GM23338 (cell line): ENCODE results near the gene GOLGA6L9. TPM values are rescaled to one million over a fixed set of nuclear protein-coding genes. Genes with fewer than 3 reads are reported as not detected.
"Not testable (repeated sequence)": the region's sequence is repeated elsewhere in the genome, so short reads cannot be mapped to it uniquely, and the experiment has no call there.

ENCODE experiments used
- ATAC-seq: fragments of 200-7000 bp; cut with Tn5 transposase; 3 replicates; pipeline ENCODE4 v1.9.1; 2020
- DNase-seq: peaks from one replicate; pipeline ENCODE4 v3.0.0-alpha.2; 2015; ENCODE audit warnings: low spot score
- H2AFZ ChIP-seq: fragments of 200-600 bp; sonication (generic); 2 replicates; pipeline ENCODE4 v1.8.0; 2016; ENCODE audit warnings: antibody characterized with exemption, mild to moderate bottlenecking, moderate library complexity
- H3F3A ChIP-seq: fragments of 200-600 bp; sonication (generic); replicated peaks from 2 replicates; pipeline ENCODE4 v1.8.0; 2017; ENCODE audit warnings: antibody characterized with exemption, mixed run types, low read depth
- H3K27ac ChIP-seq: fragments of 200-600 bp; sonication (generic); 2 replicates; pipeline ENCODE4 v1.6.1; 2016; ENCODE audit warnings: low read depth
- H3K27me3 ChIP-seq: fragments of 200-600 bp; sonication (generic); 2 replicates; pipeline ENCODE4 v1.8.0; 2016; ENCODE audit warnings: mild to moderate bottlenecking, mixed run types, moderate library complexity; ENCODE audit not compliant: insufficient read depth
- H3K36me3 ChIP-seq: fragments of 200-600 bp; sonication (generic); 2 replicates; pipeline ENCODE4 v1.8.0; 2016; ENCODE audit warnings: mild to moderate bottlenecking; ENCODE audit not compliant: insufficient read depth
- H3K4me1 ChIP-seq: fragments of 200-600 bp; sonication (generic); 2 replicates; pipeline ENCODE4 v1.8.0; 2016; ENCODE audit warnings: mild to moderate bottlenecking, moderate library complexity; ENCODE audit not compliant: insufficient read depth
- H3K4me2 ChIP-seq: fragments of 200-600 bp; sonication (generic); 2 replicates; pipeline ENCODE4 v1.7.1; 2017; ENCODE audit warnings: mixed run types
- H3K4me3 ChIP-seq: fragments of 200-600 bp; sonication (generic); 2 replicates; pipeline ENCODE4 v1.6.1; 2016; ENCODE audit warnings: mixed run types
- H3K79me2 ChIP-seq: fragments of 200-600 bp; sonication (generic); replicated peaks from 2 replicates; pipeline ENCODE4 v1.8.0; 2017; ENCODE audit warnings: mild to moderate bottlenecking; ENCODE audit not compliant: insufficient read depth
- H3K9me2 ChIP-seq: fragments of 200-600 bp; sonication (generic); 2 replicates; pipeline ENCODE4 v1.8.0; 2017; ENCODE audit not compliant: insufficient read depth
- H4K20me1 ChIP-seq: fragments of 200-600 bp; sonication (generic); replicated peaks from 2 replicates; pipeline ENCODE4 v1.8.0; 2017; ENCODE audit warnings: mild to moderate bottlenecking; ENCODE audit not compliant: insufficient read depth
- H3K27ac Mint-ChIP-seq: 2 replicates; pipeline ENCODE4 v1.8.0; 2020; ENCODE audit warnings: inconsistent platforms, mild to moderate bottlenecking, moderate library complexity, mixed read lengths
- H3K27me3 Mint-ChIP-seq: 3 replicates; pipeline ENCODE4 v1.8.0; 2022; ENCODE audit warnings: low read depth, mild to moderate bottlenecking, moderate library complexity, mixed read lengths, inconsistent platforms; ENCODE audit not compliant: insufficient read depth, poor library complexity
- H3K36me3 Mint-ChIP-seq: 3 replicates; pipeline ENCODE4 v1.8.0; 2021; ENCODE audit warnings: low read depth, mild to moderate bottlenecking, inconsistent platforms, moderate library complexity, mixed read lengths
- H3K4me1 Mint-ChIP-seq: 3 replicates; pipeline ENCODE4 v1.8.0; 2020; ENCODE audit warnings: mild to moderate bottlenecking, inconsistent platforms, mixed read lengths
- H3K4me3 Mint-ChIP-seq: 3 replicates; pipeline ENCODE4 v1.8.0; 2021; ENCODE audit warnings: moderate library complexity, mild to moderate bottlenecking, inconsistent platforms, mixed read lengths
- H3K9me3 Mint-ChIP-seq: 3 replicates; pipeline ENCODE4 v1.8.0; 2020; ENCODE audit warnings: moderate library complexity, mild to moderate bottlenecking, inconsistent platforms, mixed read lengths
- CTCF ChIP-seq, 2 experiments: fragments of 200-600 bp in 1 of 2; sonication (generic) in 1 of 2; conservative IDR thresholded peaks; 2 replicates each; pipeline versions ENCODE4 v1.5.1 to v1.6.1; 2016 to 2017; ENCODE audit warnings: antibody characterized with exemption in 2 of 2, low read depth in 2 of 2, mild to moderate bottlenecking in 2 of 2, moderate library complexity in 1 of 2
- polyA plus RNA-seq: library from polyadenylated mRNA; unstranded; fragments of >200 nt; fragmentation: Nextera tagmentation; extraction: Ambion mirVana; gene quantifications from 2 replicates; pipeline ENCODE4 v1.2.1, GENCODE V29; 2016
- total RNA-seq: library from RNA; depleted of rRNA; stranded (reverse); fragments of >200 nt; shearing (Covaris generic); gene quantifications from 2 replicates; pipeline ENCODE4 v1.2.3, GENCODE V29; 2014

GOLGA6L9 gene
- total and polyA plus RNA-seq, 2 experiments from 2014 or later, result 11.0 to 12.7 TPM

- H3K4me1 Mint-ChIP-seq, H3K9me3 Mint-ChIP-seq, ATAC-seq, H3K27me3 ChIP-seq, H3K27ac Mint-ChIP-seq, H3K36me3 Mint-ChIP-seq, H2AFZ ChIP-seq, H3K27me3 Mint-ChIP-seq, H3K36me3 ChIP-seq, H3K4me3 Mint-ChIP-seq, H3K4me3 ChIP-seq, H3K9me2 ChIP-seq, H3K79me2 ChIP-seq, H3K4me1 ChIP-seq, DNase-seq, H3K4me2 ChIP-seq, H3F3A ChIP-seq, H4K20me1 ChIP-seq, H3K27ac ChIP-seq: not testable (repeated sequence)
These were observed 2.5 kb upstream of the GOLGA6L9 start for GRCh38 chr15:82427117-82427516.

- H3K9me3 Mint-ChIP-seq, H3F3A ChIP-seq, H3K27ac Mint-ChIP-seq, DNase-seq, H3K4me1 ChIP-seq, H3K36me3 ChIP-seq, ATAC-seq, H3K27me3 Mint-ChIP-seq, H3K9me2 ChIP-seq, H2AFZ ChIP-seq, H3K4me1 Mint-ChIP-seq, H3K27ac ChIP-seq, H3K36me3 Mint-ChIP-seq, H3K27me3 ChIP-seq, H4K20me1 ChIP-seq, H3K79me2 ChIP-seq: not testable (repeated sequence)
- peak overlapping the region; percentile 40; the same call in 2 of the 3 replicates for H3K4me3 Mint-ChIP-seq
- TF ChIP-seq CTCF (conservative IDR thresholded peaks at IDR 0.05; ENCODE audit: low read depth in 2 of 2), result peak; percentile 32 to 37
- peak overlapping the region; percentile 55; the same call in 1 of the 2 replicates for H3K4me2 ChIP-seq
- peak overlapping the region; percentile 49 for H3K4me3 ChIP-seq
These were observed 15.8 kb downstream of the GOLGA6L9 start for GRCh38 chr15:82445420-82445819.

GRCh38 chr15:82457336-82457735, 27.7 kb downstream of the GOLGA6L9 start:
- H3K4me2 ChIP-seq, H4K20me1 ChIP-seq, H3K4me1 ChIP-seq, H3K27me3 ChIP-seq, H3K4me1 Mint-ChIP-seq, H3K27me3 Mint-ChIP-seq, H3K9me3 Mint-ChIP-seq, DNase-seq, H3K79me2 ChIP-seq, H3K4me3 Mint-ChIP-seq, H3F3A ChIP-seq, H3K4me3 ChIP-seq, H3K27ac Mint-ChIP-seq, H2AFZ ChIP-seq, H3K9me2 ChIP-seq, ATAC-seq, H3K36me3 Mint-ChIP-seq, H3K36me3 ChIP-seq, H3K27ac ChIP-seq: not testable (repeated sequence)

GRCh38 chr15:82465629-82466028, 36.0 kb downstream of the GOLGA6L9 start:
- not testable (repeated sequence) for H3K27me3 ChIP-seq, H3K27ac ChIP-seq, H3K79me2 ChIP-seq, H3K4me1 Mint-ChIP-seq, H3K36me3 Mint-ChIP-seq, H3K9me3 Mint-ChIP-seq, H3K4me1 ChIP-seq, H3K27ac Mint-ChIP-seq, H2AFZ ChIP-seq, H3K4me2 ChIP-seq, H3F3A ChIP-seq, H3K9me2 ChIP-seq, H3K36me3 ChIP-seq, H3K4me3 ChIP-seq, DNase-seq, H3K27me3 Mint-ChIP-seq, H3K4me3 Mint-ChIP-seq, H4K20me1 ChIP-seq
- ATAC-seq, result peak; percentile 9
